Measurements from ENCODE around the gene RARS2. TPM values are rescaled to one million over a fixed set of nuclear protein-coding genes. Genes with fewer than 3 reads are reported as not detected.

The RARS2 gene
- total RNA-seq, 3 donors from 2014 or later: 29.3 to 33.1 (median 30.5) TPM

DNA sequence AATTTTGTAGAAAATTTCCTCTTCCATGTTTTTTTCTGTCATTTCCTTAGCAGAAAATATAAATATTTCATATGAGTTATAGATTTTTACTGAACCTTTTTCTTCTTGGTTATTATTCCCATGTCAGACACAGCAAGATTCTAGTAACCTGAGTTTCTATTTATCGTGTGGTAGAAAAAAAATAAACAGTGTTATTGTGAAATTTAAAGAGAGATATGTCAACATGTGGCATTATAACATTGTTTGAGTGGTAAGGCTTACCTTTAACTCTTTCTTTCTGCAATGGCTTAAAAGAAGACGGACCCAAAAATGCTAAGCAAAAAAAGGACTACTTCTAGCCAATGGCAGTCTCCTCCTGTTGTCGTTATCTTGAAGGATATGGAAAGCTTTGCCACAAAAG, 19.0 kb upstream of the RARS2 start:
- no peak for TF ChIP-seq POLR2A (IDR thresholded peaks at IDR 0.05)
- TF ChIP-seq, protein P1, sequence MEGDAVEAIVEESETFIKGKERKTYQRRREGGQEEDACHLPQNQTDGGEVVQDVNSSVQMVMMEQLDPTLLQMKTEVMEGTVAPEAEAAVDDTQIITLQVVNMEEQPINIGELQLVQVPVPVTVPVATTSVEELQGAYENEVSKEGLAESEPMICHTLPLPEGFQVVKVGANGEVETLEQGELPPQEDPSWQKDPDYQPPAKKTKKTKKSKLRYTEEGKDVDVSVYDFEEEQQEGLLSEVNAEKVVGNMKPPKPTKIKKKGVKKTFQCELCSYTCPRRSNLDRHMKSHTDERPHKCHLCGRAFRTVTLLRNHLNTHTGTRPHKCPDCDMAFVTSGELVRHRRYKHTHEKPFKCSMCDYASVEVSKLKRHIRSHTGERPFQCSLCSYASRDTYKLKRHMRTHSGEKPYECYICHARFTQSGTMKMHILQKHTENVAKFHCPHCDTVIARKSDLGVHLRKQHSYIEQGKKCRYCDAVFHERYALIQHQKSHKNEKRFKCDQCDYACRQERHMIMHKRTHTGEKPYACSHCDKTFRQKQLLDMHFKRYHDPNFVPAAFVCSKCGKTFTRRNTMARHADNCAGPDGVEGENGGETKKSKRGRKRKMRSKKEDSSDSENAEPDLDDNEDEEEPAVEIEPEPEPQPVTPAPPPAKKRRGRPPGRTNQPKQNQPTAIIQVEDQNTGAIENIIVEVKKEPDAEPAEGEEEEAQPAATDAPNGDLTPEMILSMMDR (IDR thresholded peaks at IDR 0.05): no peak
- no peak for TF ChIP-seq POLR2AphosphoS5 (IDR thresholded peaks at IDR 0.05)
- H3K27ac ChIP-seq: no peak overlapping the region
- H3K27me3 ChIP-seq: no peaks in the 10 kb centered on the region
- DNase-seq (ENCODE audit: low spot score in 2 of 2): no peak
- intact Hi-C loops (cut with DNase I; ENCODE audit: low total_unique reads): no loop called here
- H3K4me1 ChIP-seq: no peaks in the 10 kb centered on the region
- peaks cover 9% of the 10 kb centered on the region for H3K36me3 ChIP-seq
- H3K4me3 ChIP-seq: no peak overlapping the region
- no peaks in the 10 kb centered on the region for H3K9me3 ChIP-seq

GRCh38 chr6:87606199-87606598, 16.4 kb upstream of the RARS2 start:
- no peak for DNase-seq (ENCODE audit: low spot score in 2 of 2)
- no peaks in the 10 kb centered on the region for H3K9me3 ChIP-seq
- no peak overlapping the region for H3K27ac ChIP-seq
- no peaks in the 10 kb centered on the region for H3K4me1 ChIP-seq
- H3K27me3 ChIP-seq: no peaks in the 10 kb centered on the region
- intact Hi-C loops (cut with DNase I; ENCODE audit: low total_unique reads): no loop called here
- no peak overlapping the region for H3K4me3 ChIP-seq
- TF ChIP-seq, protein P1 (IDR thresholded peaks at IDR 0.05): no peak
- TF ChIP-seq POLR2AphosphoS5 (IDR thresholded peaks at IDR 0.05) (no peak), POLR2A (IDR thresholded peaks at IDR 0.05) (no peak)
- H3K36me3 ChIP-seq: no peaks in the 10 kb centered on the region

DNA sequence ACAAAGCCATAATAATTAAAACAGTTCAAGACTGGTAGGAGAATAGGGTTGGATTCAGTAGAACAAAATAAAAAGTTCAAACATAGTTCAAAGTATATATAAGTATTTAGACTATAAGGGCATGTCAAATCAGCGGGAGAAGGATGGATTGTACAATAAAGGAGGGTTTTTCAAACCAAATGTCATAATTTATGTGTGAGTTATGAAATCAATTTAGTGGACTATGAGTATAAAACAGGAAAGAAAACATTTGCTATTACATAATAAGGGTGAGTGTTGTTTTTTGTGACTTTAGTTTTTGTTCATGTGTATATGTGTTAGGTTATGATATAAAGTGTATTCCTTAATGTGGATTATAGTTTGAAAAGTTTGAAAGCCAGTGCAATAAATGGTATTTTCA, 10.8 kb upstream of the RARS2 start:
- no peaks in the 10 kb centered on the region for H3K9me3 ChIP-seq
- intact Hi-C loops (cut with DNase I; ENCODE audit: low total_unique reads): no loop called here
- H3K27ac ChIP-seq: no peak overlapping the region
- no peak overlapping the region for H3K4me3 ChIP-seq
- no peak for TF ChIP-seq POLR2AphosphoS5 (IDR thresholded peaks at IDR 0.05)
- TF ChIP-seq POLR2A (IDR thresholded peaks at IDR 0.05): no peak
- TF ChIP-seq, protein P1 (IDR thresholded peaks at IDR 0.05): no peak
- no peaks in the 10 kb centered on the region for H3K36me3 ChIP-seq
- no peak for DNase-seq (ENCODE audit: low spot score in 2 of 2)
- no peaks in the 10 kb centered on the region for H3K4me1 ChIP-seq
- no peaks in the 10 kb centered on the region for H3K27me3 ChIP-seq

DNA sequence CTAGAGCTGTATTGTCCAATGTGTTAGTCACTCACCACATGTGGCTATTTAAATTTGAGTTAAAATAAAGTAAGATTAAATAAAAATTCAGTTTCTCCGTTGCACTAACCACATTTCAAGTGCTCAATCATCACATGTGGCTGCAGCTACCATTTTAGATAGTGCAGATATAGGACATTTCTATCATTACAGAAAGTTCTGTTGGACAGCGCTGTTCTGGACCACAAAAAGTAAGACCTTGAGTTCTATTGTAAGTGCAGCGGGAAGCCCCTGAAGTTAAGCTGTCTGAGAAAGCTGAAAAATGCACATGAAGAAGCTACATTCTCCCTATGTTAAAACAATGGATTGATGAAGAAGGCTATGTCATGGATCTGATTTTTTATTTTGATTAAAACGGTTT, 1.2 kb upstream of the RARS2 start:
- H3K27me3 ChIP-seq: no peaks in the 10 kb centered on the region
- H3K36me3 ChIP-seq: no peaks in the 10 kb centered on the region
- H3K4me1 ChIP-seq: peaks cover 0 to 6% of the 10 kb centered on the region in 2 donors
- H3K27ac ChIP-seq: no peak overlapping the region
- intact Hi-C loops (cut with DNase I; ENCODE audit: low total_unique reads): no loop called here
- H3K4me3 ChIP-seq: peak overlapping the region; percentile 72 to 88 (median 87)
- TF ChIP-seq POLR2A (IDR thresholded peaks at IDR 0.05) (no peak), POLR2AphosphoS5 (IDR thresholded peaks at IDR 0.05) (no peak)
- TF ChIP-seq, protein P1 (IDR thresholded peaks at IDR 0.05): no peak
- no peak for DNase-seq (ENCODE audit: low spot score in 2 of 2)
- H3K9me3 ChIP-seq: no peaks in the 10 kb centered on the region

- Histone ChIP-seq H3K9me3 (no peaks in the 10 kb centered on the region), H3K27me3 (no peaks in the 10 kb centered on the region), H3K36me3 (no peaks in the 10 kb centered on the region), H3K27ac (peak overlapping the region; percentile 82 to 88), H3K4me1 (peaks cover 0 to 6% of the 10 kb centered on the region in 2 donors), H3K4me3 (peak overlapping the region; percentile 72 to 88 (median 87))
- TF ChIP-seq POLR2A (IDR thresholded peaks at IDR 0.05): no peak
- TF ChIP-seq POLR2AphosphoS5 (IDR thresholded peaks at IDR 0.05): no peak
- TF ChIP-seq, protein P1 (IDR thresholded peaks at IDR 0.05): no peak
- intact Hi-C loops (cut with DNase I; ENCODE audit: low total_unique reads): no loop called here
- no peak for DNase-seq (ENCODE audit: low spot score in 2 of 2)
These were observed 662 bp upstream of the RARS2 start for GRCh38 chr6:87590417-87590880.
